HG03354 (cell line): Measurements from ENCODE around the gene HLA-DQA1.
"Not testable (repeated sequence)": the region's sequence is repeated elsewhere in the genome, so short reads cannot be mapped to it uniquely, and the experiment has no call there.

Experiments used
- ATAC-seq: cut with Tn5 transposase; IDR thresholded peaks from one replicate; pipeline ENCODE4 v1.9.1; 2021; ENCODE audit warnings: mild to moderate bottlenecking; ENCODE audit not compliant: unreplicated experiment, poor library complexity, severe bottlenecking

HLA-DQA1 gene

GRCh38 chr6:32637219-32637880 lies at the start of gene HLA-DQA1:
Gene HLA-DQA1, plus strand, starts transcription at chr6:32637406. Its CDS starts 53 bp downstream, at chr6:32637459.
- ATAC-seq, result peak; percentile 79

GRCh38 chr6:32588156-32588555 lies 49.0 kb upstream of the HLA-DQA1 start:
- no peak for ATAC-seq

- ATAC-seq, result peak; percentile 90
Measured at GRCh38 chr6:32589596-32590449, 47.4 kb upstream of the HLA-DQA1 start, which contains the start of gene HLA-DRB1. Gene HLA-DRB1, minus strand, starts transcription at chr6:32589848. Its CDS starts 106 bp downstream, at chr6:32589742.

- not testable (repeated sequence) for ATAC-seq
Measured at GRCh38 chr6:32590713-32591112, 46.5 kb upstream of the HLA-DQA1 start.

GRCh38 chr6:32597024-32597423 lies 40.2 kb upstream of the HLA-DQA1 start:
- ATAC-seq, result no peak

GRCh38 chr6:32602383-32602782 lies 34.8 kb upstream of the HLA-DQA1 start:
- ATAC-seq, result no peak

GRCh38 chr6:32603222-32603621 lies 34.0 kb upstream of the HLA-DQA1 start:
- ATAC-seq, result no peak

GRCh38 chr6:32603888-32604287 lies 33.3 kb upstream of the HLA-DQA1 start:
- ATAC-seq, result no peak

GRCh38 chr6:32604434-32604877 lies 32.8 kb upstream of the HLA-DQA1 start:
- peak; percentile 47 for ATAC-seq

- no peak for ATAC-seq
Measured at GRCh38 chr6:32607263-32607987, 29.8 kb upstream of the HLA-DQA1 start.

- ATAC-seq, result no peak
Measured at GRCh38 chr6:32607988-32608298, 29.3 kb upstream of the HLA-DQA1 start.

GRCh38 chr6:32608362-32608761 lies 28.8 kb upstream of the HLA-DQA1 start:
- no peak for ATAC-seq

- no peak for ATAC-seq
Measured at GRCh38 chr6:32609391-32609730, 27.8 kb upstream of the HLA-DQA1 start.

GRCh38 chr6:32609731-32610640 lies 27.2 kb upstream of the HLA-DQA1 start:
- ATAC-seq, result peak; percentile 88

GRCh38 chr6:32610682-32611296 lies 26.4 kb upstream of the HLA-DQA1 start:
- no peak for ATAC-seq

GRCh38 chr6:32613475-32613874 lies 23.7 kb upstream of the HLA-DQA1 start:
- no peak for ATAC-seq

GRCh38 chr6:32614366-32615081 lies 22.7 kb upstream of the HLA-DQA1 start:
- no peak for ATAC-seq

GRCh38 chr6:32615885-32616532 lies 21.2 kb upstream of the HLA-DQA1 start:
- ATAC-seq, result no peak
